ENCODE data around the gene BPTF.
"Not testable (repeated sequence)": the region's sequence is repeated elsewhere in the genome, so short reads cannot be mapped to it uniquely, and the experiment has no call there.

Gene BPTF

DNA sequence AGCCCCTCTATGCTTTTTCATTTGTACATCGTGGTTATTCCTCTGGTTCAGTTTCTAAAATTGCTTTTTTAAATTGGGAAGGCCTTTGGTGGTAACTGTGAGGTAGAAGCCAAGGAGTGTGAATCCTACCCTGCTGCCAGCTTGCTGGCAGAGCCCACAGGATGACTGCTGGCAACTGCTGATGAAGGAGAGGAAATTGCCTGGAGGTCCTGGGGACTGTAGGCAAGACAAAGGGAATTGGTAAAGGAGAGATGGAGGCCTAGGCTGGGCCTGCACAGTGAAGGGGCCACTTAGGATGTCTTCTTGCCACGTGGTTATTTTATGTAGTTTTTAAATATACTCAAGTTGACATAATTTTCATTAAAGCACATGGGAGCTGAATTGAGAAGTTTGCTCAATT lies 155.2 kb downstream of the BPTF start:
- DNase-seq, result no peak

DNA sequence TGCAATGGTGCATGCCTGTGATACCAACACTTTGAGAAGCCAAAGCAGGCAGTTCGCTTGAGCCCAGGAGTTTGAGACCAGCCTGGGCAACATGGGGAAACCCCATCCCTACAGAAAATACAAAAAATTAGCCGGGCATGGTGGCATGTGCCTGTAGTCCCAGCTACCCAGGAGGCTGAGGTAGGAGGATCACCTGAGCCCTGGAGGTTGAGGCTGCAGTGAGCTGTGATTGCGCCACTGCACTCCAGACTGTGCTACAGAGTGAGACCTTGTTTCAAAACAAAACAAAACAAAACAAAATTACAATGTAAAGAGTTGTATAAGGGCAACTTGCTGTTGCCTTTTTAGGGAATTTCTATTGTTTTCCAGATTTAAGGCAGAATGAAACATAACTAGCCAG lies 155.6 kb downstream of the BPTF start:
- not testable (repeated sequence) for DNase-seq

DNA sequence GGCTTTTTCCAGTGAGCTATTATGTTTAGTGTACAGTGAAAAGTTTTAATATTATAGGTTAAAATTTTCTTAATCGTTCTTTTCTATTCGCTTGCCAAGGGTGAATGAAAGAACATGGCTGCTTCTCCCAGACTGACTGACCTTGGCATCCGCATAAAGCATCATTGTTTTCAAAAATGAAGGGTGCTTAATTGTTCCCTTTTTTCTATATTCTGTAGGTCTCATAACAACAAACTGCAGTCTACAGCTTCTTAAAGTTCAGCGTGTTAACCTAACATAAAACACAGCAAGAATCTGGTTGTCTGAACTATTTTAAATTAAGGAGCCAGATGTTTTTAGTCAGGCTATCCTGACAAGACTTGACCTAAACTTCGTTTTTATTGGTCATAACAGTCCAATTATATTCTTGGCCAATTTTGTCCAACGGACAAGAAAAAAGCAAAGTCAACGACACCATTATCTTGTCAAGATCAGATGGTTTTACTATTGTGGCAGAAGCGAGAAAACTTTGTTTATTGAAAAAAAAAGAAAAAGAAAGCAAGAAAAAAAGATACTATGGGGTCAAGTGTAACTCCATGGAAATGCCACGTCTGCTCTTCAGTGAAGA lies 156.8 kb downstream of the BPTF start:
- DNase-seq, result no peak

GRCh38 chr17:67982686-67983382 lies 157.5 kb downstream of the BPTF start:
- DNase-seq, result no peak

DNA sequence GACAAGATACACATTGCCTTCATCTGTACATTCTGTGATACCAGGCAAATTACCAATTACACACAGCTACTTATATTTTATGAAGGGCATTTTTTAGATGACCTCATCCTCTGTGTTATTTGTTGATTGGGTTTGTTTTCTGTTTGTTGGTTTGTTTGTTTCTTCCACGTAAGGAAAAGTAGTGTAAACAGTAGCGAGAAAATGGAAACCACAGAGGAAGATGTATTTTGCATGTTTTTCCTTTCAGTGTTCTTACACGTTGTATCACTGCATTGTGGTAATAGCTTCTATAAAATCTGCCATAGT lies 158.0 kb downstream of the BPTF start:
- no peak for DNase-seq

DNA sequence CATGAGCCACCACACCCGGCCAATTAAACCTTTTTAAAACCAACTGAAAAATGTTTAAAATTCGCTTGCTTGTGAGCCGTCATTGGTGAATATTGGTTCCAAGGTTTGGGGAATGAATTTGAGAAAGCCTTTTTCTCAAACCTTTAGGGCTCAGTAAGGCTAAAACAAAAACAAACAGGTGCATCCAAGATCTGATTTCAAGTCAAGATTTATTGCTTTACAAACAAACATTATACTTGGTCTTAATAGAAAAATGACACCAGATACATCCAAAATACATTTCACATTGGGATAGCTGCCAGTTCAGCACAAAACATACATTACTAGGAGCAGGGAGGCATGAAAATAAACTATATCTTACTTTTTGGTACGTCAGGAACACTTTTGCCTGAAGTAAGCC lies 165.6 kb downstream of the BPTF start:
- DNase-seq, result no peak

- DNase-seq, result peak; percentile 64
Observed at GRCh38 chr17:67992548-67993152, 167.3 kb downstream of the BPTF start.

DNA sequence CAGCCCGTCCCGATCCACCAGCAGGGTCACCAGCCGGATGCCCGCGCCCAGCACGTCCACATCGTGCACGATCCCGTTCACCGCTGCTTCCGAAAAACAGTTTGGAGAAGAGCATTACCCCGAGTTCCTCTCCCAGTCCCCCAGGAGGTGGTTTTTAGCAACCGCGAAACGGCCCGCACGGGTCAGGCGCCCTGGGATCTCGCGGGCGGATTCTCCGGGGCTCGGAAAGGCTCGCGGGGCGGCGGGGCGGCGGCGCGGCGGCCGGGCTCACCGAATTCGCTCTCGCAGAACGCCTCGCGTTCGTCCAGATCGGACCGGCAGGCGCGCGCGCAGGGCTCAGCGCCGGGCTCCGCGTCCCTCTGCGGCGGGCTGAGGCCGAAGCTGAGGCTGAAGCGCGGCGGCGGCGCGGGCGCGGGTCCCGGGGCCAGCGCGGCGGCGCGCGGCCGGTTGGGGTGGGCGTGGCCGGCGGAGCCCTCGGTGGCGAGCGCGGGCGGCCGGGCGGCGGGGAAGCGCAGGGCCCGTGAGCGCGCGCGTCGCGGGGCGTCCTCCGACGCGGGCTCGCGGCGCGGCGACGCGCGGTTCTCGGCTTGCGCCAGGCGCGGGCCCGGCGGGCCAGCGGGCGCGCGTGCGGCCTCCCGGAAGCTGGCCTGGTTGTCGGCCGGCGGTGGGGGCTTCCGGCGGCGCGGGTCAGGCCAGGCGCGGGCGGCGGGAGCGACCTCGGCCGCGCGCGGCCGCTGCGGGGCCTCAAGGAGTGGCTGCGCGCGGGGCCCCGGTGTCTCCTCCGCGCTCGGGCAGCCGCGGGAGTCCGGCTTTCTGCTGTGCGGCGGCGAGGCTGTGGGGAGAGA lies 168.1 kb downstream of the BPTF start:
- peak; percentile 93 for DNase-seq

- DNase-seq, result no peak
Observed at GRCh38 chr17:67993998-67994361, 168.7 kb downstream of the BPTF start.

DNA sequence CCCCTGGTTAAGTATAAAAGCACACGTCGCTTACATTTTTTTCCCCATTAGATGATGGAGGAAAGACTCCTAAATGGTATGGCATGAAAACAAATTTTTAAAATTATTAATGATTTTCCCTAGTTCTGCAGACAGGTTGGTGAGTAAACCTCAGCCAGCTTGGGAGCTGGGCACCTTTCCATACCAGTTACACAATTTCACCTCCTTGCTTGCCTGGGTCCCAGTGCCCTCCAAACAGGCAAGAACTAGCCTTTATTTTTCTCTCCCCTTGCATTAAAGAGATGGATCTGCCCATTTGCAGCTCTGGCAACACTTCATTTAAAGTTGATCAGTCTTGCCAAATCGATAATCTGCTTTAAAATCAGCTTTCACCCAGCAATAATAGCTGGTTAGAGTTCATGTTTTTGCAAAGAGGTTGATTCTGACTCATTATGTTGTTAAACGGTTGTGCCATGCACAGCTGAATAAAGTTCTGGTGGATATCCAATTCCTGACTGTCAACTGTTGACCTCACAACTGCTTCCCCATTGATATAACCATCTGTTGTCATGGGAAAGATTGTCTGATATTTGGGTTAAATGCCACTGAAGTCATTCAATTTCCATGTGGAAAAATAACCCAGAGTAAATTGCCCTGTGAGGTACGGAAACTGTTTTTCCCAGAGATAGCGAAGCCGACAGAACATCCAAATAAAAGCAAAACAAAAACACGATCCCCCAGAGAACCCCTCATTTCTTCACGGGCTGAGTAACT lies 169.7 kb downstream of the BPTF start:
- peak; percentile 49 for DNase-seq

DNA sequence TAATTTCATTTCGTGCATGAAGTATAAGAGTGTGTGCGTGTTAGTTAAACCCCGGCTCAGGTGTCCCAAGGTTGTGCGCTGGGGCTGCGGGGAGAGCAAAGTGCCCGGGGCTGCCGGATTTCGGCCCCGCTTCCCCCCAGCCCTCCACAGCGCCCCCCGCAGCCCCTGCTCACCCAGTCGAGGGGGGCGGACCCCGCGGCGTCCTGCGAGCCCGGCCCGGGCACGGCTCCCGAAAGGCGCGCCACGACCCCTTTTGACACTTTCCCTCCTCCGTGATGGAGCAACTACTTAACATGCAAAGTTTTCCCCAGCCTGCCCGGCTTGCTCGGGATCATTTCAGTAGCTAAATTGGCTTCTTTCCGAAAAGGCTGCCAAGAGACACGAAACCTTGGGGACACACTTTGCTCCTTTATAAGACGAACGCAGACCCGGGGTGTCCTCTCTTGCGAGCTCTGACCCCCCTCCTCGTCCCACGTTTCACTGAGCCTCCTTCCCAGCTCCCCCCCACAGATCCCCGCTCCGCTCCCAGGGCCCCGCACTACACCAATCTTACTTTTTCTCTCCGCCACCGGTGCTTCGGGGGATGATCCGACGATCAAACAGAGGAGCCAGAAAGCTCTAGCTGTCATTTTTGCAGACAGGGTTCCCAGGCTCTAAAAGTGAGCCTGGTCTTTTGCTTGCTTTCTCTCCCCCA lies 170.4 kb downstream of the BPTF start:
- peak; percentile 37 for DNase-seq

DNA sequence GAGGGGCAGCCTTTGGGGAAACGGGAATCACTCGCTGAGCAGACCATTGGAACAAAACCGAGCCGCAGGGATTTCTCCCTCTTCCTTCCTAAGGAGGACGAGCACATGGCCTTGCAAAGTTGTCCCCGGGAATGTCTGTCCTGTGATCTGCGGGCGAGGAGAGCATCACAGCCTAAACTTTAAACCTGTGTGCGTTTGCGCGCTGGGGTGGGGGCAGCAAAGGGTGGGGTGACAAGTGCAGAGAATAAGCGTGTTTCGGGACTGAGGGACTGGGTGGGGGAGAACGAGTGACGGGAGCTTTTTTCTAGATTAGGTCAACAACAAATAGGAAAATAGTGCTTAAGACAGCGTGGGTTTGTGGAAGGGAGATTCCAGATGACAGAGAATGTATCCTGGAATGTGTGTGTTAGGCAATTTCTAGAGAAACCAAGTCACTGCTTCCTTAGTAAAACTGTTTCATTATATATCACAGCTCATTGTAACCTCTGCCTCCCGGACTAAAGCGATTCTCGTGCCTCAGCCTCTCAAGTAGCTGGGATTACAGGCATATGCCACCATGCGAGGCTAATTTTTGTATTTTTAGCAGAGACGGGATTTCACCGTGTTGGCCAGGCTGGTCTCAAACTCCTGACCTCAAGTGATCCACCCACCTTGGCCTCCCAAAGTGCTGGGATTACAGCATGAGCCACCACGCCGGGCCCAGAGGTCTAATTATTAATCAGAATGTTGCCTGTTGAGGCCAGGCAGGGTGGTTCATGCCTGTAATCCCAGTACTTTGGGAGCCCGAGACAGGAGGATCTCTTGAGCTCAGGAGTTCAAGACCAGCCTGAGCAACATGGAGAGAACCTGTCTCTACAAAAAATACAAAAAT lies 171.2 kb downstream of the BPTF start, which contains the start of gene C17orf58:
C17orf58 (minus strand) TSS at position 169 of the 871 bp plus-strand sequence. CDS start 271 bp downstream, outside the sequence.
- not testable (repeated sequence) for DNase-seq

DNA sequence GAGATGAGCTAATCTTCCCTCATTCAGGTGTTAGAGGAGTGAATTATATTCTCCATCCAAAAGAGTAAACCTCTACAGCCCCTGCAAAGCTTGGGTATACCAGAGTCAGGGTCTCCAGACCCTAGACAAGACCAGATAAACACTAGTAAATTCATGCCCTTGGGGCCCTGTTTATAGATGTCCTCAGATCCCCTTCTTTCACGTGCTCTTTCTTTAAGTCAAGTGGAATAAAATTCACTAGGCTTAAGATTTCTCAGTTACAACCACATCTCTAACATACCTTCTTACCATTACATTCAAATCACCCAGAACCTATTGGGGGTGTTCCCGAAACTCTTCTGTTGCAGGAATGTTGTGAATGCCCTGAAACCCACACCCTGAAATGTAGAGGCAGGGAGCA lies 173.2 kb downstream of the BPTF start:
- no peak for DNase-seq

GRCh38 chr17:67999291-67999911 lies 174.1 kb downstream of the BPTF start:
- no peak for DNase-seq

DNA sequence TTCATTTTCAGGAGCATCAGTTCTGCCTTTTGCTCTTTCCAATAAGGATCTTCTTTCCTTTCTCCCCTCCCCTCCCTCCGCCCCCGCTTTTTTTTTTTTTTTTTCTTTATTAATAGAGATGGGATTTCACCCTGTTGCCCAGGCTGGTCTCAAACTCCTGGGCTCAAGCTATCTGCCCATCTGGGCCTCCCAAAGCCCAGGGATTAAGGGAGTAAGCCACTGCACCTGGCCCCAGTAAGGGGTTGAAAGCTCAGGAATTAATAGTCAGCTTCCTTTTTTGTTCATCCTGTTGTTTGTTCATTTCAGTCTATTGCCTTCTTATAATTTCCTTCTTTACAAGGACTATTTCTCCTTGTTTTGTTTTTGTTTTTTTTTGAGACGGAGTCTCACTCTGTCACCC lies 178.9 kb downstream of the BPTF start:
- DNase-seq, result no peak

DNA sequence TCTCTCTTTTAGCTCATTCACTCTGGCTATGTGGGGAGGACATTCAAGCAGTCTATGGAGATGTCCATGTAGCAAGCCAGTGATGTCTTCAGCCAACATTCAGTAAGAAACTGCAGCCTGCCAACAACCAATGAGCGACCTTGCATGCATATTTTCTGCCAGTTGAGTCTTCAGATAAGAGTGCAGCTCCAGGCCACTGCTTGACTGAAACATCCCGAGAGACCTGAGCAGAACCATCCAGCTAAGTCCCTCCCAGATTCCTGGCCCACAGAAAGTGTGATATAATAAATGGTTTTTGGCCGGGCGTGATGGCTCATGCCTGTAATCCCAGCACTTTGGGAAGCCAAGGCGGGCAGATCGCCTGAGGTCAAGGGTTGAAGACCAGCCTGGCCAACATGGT lies 181.5 kb downstream of the BPTF start:
- DNase-seq, result no peak

DNA sequence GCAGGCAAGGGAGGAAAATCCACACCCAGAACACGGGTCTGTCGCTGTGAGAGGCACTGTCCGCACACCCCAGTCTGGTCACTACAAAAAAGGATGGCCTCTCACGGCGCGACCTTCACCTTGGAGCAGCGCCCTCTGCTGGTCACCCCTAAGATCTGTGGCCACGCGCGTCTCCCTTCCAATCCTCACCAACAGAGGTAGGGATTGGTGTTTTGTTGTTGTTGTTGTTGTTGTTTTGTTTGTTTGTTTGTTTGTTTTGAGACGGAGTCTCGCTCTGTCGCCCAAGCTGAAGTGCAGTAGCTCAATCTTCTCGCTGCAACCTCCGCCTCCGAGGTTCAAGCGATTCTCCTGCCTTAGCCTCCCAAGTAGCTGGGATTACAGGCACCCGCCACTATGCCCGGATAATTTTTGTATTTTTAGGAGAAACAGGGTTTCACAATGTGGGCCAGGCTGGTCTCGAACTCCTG lies 185.9 kb downstream of the BPTF start:
- peak; percentile 78 for DNase-seq

- DNase-seq, result peak; percentile 26
Observed at GRCh38 chr17:68013385-68013784, 188.1 kb downstream of the BPTF start.

- DNase-seq, result no peak
Observed at GRCh38 chr17:68015081-68015723, 189.9 kb downstream of the BPTF start.

GRCh38 chr17:68016838-68017237 lies 191.5 kb downstream of the BPTF start:
- DNase-seq, result no peak

Data from hematopoietic multipotent progenitor cell treated with erythropoietin and hydrocortisone succinate and interleukin-3 and kit ligand, for 4 days (in vitro differentiated cells).